ENCODE measurements around the gene FKBP2. TPM values are rescaled to one million over a fixed set of nuclear protein-coding genes. Genes with fewer than 3 reads are reported as not detected.
A peak's percentile ranks its signal among the peaks of the same experiment; 100 is the strongest.

Gene FKBP2
- total and polyA plus RNA-seq, 2 of the 13 experiments (the other 11 are each of a cell fraction or from before 2014, with no cell fraction given), result 30.1 to 53.3 TPM

GRCh38 chr11:64258946-64259532 lies 18.1 kb downstream of the FKBP2 start (continued):
- TF ChIP-seq KMT2A (CRISPR knock-in tag; IDR thresholded peaks at IDR 0.05), result no peak

- BruUV-seq (replicated peaks), result no TSS peak
- ATAC-seq (no peak), FAIRE-seq (no peak), DNase-seq (ENCODE audit: low spot score) (no peak)
- Histone ChIP-seq H3K27me3 (ENCODE audit: control insufficient read depth in 1 of 2, insufficient read depth in 2 of 2, low read length in 2 of 2) (no peaks in the 10 kb centered on the region), H3K9ac (ENCODE audit: insufficient read depth, low read depth, low read length) (no peak overlapping the region), H3K4me1 (ENCODE audit: insufficient read depth, low read length) (no peaks in the 10 kb centered on the region), H4K20me1 (ENCODE audit: insufficient read depth, low read length) (no peaks in the 10 kb centered on the region), H3K36me3 (replicated peaks in 1 of 2; ENCODE audit: control insufficient read depth in 1 of 2, insufficient read depth in 2 of 2, low read length in 2 of 2) (peaks cover 14 to 45% of the 10 kb centered on the region in 2 experiments; a peak in 4 of 5 replicates), H2AFZ (ENCODE audit: low read length) (no peak overlapping the region), H3K4me2 (ENCODE audit: low read depth, low read length) (no peak overlapping the region), H3K9me3 (ENCODE audit: low read length) (no peaks in the 10 kb centered on the region), H3K79me2 (ENCODE audit: insufficient read depth, low read length) (no peaks in the 10 kb centered on the region), H3K4me3 (replicated peaks in 1 of 3; ENCODE audit: insufficient read depth in 1 of 3, low read depth in 2 of 3, low read length in 3 of 3) (no peak overlapping the region), H3K27ac (ENCODE audit: extremely low read length, insufficient read depth, low read length) (no peak overlapping the region)
- WGBS (ENCODE audit: low lambda C conversion rate), result 88% methylated on average over 4 of the region's 4 CpGs
- POLR2A ChIA-PET, result interaction anchor here (2.6 kb wide), 1 partner anchor 10 kb away, joined by 10 read pairs; no protein-coding TSS in a partner anchor
- CTCF ChIA-PET (ENCODE audit: low intra/inter-chr PET ratio, low total read pairs), result no interaction called here
- in situ Hi-C loops (cut with HindIII; ENCODE audit: extremely low pct_ligation_motif_present, low pct_unique_long_range_greater_than_20kb), result no loop called here
- intact Hi-C loops (cut with micrococcal nuclease; ENCODE audit: unreplicated experiment), result no loop called here
- TF ChIP-seq HIVEP1 (CRISPR knock-in tag; IDR thresholded peaks at IDR 0.05), result no peak
- TF ChIP-seq ZNF850 (CRISPR knock-in tag; conservative IDR thresholded peaks at IDR 0.05), result no peak
- no peak for TF ChIP-seq RORA (CRISPR knock-in tag; IDR thresholded peaks at IDR 0.05)
- TF ChIP-seq NR2C2 (CRISPR knock-in tag; IDR thresholded peaks at IDR 0.05; ENCODE audit: borderline replicate concordance), result peak; percentile 46; the same call in 1 of the 2 replicates
- TF ChIP-seq NR2F6 (IDR thresholded peaks at IDR 0.05), result peak; percentile 54; the same call in 1 of the 2 replicates
- TF ChIP-seq NR2F6 (CRISPR knock-in tag; IDR thresholded peaks at IDR 0.05), result no peak
- TF ChIP-seq FUBP1 (CRISPR knock-in tag; IDR thresholded peaks at IDR 0.05; ENCODE audit: borderline replicate concordance), result no peak
- no peak for TF ChIP-seq SP4 (CRISPR knock-in tag; IDR thresholded peaks at IDR 0.05)
- TF ChIP-seq ZBTB34 (CRISPR knock-in tag; IDR thresholded peaks at IDR 0.05), result no peak
- no peak for TF ChIP-seq PAWR (CRISPR knock-in tag; IDR thresholded peaks at IDR 0.05; ENCODE audit: borderline replicate concordance)
- no peak for TF ChIP-seq CENPT (CRISPR knock-in tag; IDR thresholded peaks at IDR 0.05; ENCODE audit: low read depth)
- no peak for TF ChIP-seq ZNF44 (CRISPR knock-in tag; IDR thresholded peaks at IDR 0.05)
- no peak for TF ChIP-seq SMAD3 (CRISPR knock-in tag; IDR thresholded peaks at IDR 0.05)
- no peak for TF ChIP-seq MAFF (IDR thresholded peaks at IDR 0.05; ENCODE audit: low read depth, low read length)
These were observed 18.7 kb downstream of the FKBP2 start for GRCh38 chr11:64259533-64260067.

All from HepG2 (cell line).